22Rv1 (cell line): Measurements from ENCODE around the gene JMJD6.

Experiments
- ZFX ChIP-seq: fragments of 450-650 bp; IDR thresholded peaks from 2 replicates; pipeline ENCODE4 v1.6.1; 2017; ENCODE audit warnings: antibody characterized with exemption, borderline replicate concordance
- TF ChIP-seq, protein P1 (sequence below): fragments of 450-650 bp; IDR thresholded peaks from 2 replicates; pipeline ENCODE4 v1.5.1; 2017; ENCODE audit warnings: mild to moderate bottlenecking

DNA sequence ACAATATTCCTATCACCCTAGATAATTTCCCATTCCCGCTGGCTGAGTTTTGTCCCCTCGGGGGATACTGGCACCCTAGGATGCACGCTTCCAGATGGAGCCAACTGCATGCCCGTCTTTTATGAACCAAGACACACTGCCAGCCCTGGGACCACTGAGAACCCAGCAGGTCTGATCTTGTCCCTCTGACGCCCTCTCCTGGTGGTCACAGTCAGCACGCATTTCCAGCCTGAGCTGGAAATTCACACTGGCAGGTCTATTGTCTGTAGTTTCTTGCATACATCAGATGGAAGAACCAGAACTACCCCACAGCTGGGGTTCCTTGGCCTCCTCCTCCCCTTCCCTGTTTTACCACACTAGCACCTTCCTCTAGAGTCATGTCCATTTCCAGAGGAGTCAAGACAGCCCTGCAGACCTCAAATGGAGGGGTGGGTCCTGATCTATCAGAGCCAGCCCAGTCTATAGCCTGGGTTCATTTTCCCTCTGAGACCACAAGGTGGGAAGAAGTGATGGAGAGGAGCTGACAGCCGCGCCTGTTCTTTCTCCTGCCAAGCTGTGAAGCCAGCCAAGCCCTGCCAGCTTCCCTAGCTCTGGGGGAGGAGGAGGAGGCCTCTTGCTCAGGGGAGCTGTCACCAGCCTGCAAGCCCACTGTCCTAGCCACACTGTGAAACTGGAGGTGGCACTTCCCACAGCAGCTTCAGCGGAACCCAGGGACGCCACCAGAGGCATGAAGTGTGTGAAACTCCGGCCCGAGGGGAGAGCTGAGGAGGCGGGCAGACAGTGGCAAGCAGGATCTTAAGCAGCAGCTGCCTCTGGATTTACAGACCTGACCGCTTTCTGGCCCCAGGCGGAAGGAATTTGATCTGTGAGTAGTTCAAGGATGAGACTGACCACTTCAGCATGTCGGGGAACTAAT is 44.9 kb downstream of the JMJD6 start:
- TF ChIP-seq, protein P1, sequence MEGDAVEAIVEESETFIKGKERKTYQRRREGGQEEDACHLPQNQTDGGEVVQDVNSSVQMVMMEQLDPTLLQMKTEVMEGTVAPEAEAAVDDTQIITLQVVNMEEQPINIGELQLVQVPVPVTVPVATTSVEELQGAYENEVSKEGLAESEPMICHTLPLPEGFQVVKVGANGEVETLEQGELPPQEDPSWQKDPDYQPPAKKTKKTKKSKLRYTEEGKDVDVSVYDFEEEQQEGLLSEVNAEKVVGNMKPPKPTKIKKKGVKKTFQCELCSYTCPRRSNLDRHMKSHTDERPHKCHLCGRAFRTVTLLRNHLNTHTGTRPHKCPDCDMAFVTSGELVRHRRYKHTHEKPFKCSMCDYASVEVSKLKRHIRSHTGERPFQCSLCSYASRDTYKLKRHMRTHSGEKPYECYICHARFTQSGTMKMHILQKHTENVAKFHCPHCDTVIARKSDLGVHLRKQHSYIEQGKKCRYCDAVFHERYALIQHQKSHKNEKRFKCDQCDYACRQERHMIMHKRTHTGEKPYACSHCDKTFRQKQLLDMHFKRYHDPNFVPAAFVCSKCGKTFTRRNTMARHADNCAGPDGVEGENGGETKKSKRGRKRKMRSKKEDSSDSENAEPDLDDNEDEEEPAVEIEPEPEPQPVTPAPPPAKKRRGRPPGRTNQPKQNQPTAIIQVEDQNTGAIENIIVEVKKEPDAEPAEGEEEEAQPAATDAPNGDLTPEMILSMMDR: peak; percentile 89
- TF ChIP-seq ZFX: no peak
